HCT116 (cell line): ENCODE results near the gene NINJ2. TPM values are rescaled to one million over a fixed set of nuclear protein-coding genes. Genes with fewer than 3 reads are reported as not detected.

Experiments used
- ATAC-seq: fragments of 200-7000 bp; cut with Tn5 transposase; 2 replicates; pipeline ENCODE4 v1.9.1; 2020; ENCODE audit warnings: mild to moderate bottlenecking, moderate library complexity
- BruUV-seq: library from RNA; stranded (reverse); fragments of 400-500 nt; replicated peaks from 2 replicates; lab custom pipeline; 2021; lab: Mats Ljungman, UMichigan
- CTCF ChIA-PET: fragments of 300-600 bp; sonication (Branson Sonifier 250); formaldehyde crosslinking; loops from one replicate; lab custom pipeline; 2021; ENCODE audit warnings: antibody characterized with exemption; lab: Charles Lee
- POLR2A ChIA-PET: fragments of 300-600, 350-600 bp; sonication (Branson Sonifier 250); formaldehyde crosslinking; loops from one replicate; lab custom pipeline; 2021; ENCODE audit warnings: antibody characterized with exemption; lab: Charles Lee
- RAD21 ChIA-PET, 2 experiments: fragments of 300-600 bp; sonication (Branson Sonifier 250); formaldehyde crosslinking; loops; one replicate each; lab custom pipeline; 2023; ENCODE audit warnings: low total read pairs in 2 of 2; ENCODE audit not compliant: uncharacterized antibody in 2 of 2, unreplicated experiment in 2 of 2, low non-redundant PET in 1 of 2; lab: Charles Lee
- DNase-seq: peaks from one replicate; pipeline ENCODE4 v3.0.0-alpha.2; 2010; ENCODE audit warnings: low read depth, low spot score
- H2AFZ ChIP-seq: fragments of 200-600 bp; shearing (Covaris generic), sonication (generic); 2 replicates; pipeline ENCODE4 v1.6.1; 2017; ENCODE audit warnings: low read depth, mixed run types, mixed read lengths, antibody characterized with exemption, low read length; ENCODE audit not compliant: poor library complexity, severe bottlenecking
- H3K27ac ChIP-seq: 2 replicates; pipeline ENCODE4 v1.5.1; 2012; ENCODE audit warnings: low read depth, low read length
- H3K27me3 ChIP-seq: fragments of 200-600 bp; sonication (generic); 2 replicates; pipeline ENCODE4 v1.6.1; 2016; ENCODE audit warnings: mixed run types, low read length, mixed read lengths; ENCODE audit not compliant: insufficient read depth
- H3K36me3 ChIP-seq, 2 experiments: fragments of 200-500 bp in 1 of 2; fragments of 200-600 bp in 1 of 2; sonication (Bioruptor generic) in 1 of 2; sonication (generic) in 1 of 2; 2 replicates each; pipeline versions ENCODE4 v1.5.1 to v1.6.1; 2014 to 2016; ENCODE audit warnings: low read length in 2 of 2, inconsistent platforms in 1 of 2, mixed read lengths in 1 of 2, mixed run types in 1 of 2; ENCODE audit not compliant: insufficient read depth in 2 of 2, control insufficient read depth in 1 of 2
- H3K4me1 ChIP-seq, 2 experiments: fragments of 200-600 bp in 1 of 2; sonication (generic) in 1 of 2; 2 replicates each; pipeline versions ENCODE4 v1.5.1 to v1.6.1; 2012 to 2017; ENCODE audit warnings: low read length in 2 of 2, inconsistent platforms in 1 of 2, mild to moderate bottlenecking in 1 of 2, mixed read lengths in 1 of 2, mixed run types in 1 of 2, moderate library complexity in 1 of 2; ENCODE audit not compliant: insufficient read depth in 2 of 2, control insufficient read depth in 1 of 2
- H3K4me2 ChIP-seq: fragments of 200-600 bp; sonication (generic); 2 replicates; pipeline ENCODE4 v1.6.1; 2017; ENCODE audit warnings: mixed run types, low read length, mixed read lengths
- H3K4me3 ChIP-seq, 2 experiments: fragments of 200-600 bp in 1 of 2; sonication (generic) in 1 of 2; replicated peaks in 1 of 2; 2 replicates each; pipeline ENCODE4 v1.5.1; 2011 to 2016; ENCODE audit warnings: low read length in 2 of 2, control low read depth in 1 of 2, low read depth in 1 of 2, mild to moderate bottlenecking in 1 of 2, mixed read lengths in 1 of 2, mixed run types in 1 of 2
- H3K79me2 ChIP-seq: fragments of 200-600 bp; sonication (generic); 2 replicates; pipeline ENCODE4 v1.6.1; 2017; ENCODE audit warnings: mild to moderate bottlenecking, mixed run types, low read length, moderate library complexity, mixed read lengths; ENCODE audit not compliant: insufficient read depth
- H3K9ac ChIP-seq: fragments of 200-600 bp; sonication (generic); 2 replicates; pipeline ENCODE4 v1.6.1; 2016; ENCODE audit warnings: low read length, mixed read lengths
- H3K9me2 ChIP-seq: fragments of 200-600 bp; sonication (generic), shearing (Covaris generic); 2 replicates; pipeline ENCODE4 v1.6.1; 2017; ENCODE audit warnings: mixed run types, mild to moderate bottlenecking, moderate library complexity; ENCODE audit not compliant: insufficient read depth
- H3K9me3 ChIP-seq, 2 experiments: fragments of 200-500 bp in 1 of 2; fragments of 200-600 bp in 1 of 2; sonication (Bioruptor generic) in 1 of 2; sonication (generic) in 1 of 2; 2 replicates each; pipeline ENCODE4 v1.6.1; 2014 to 2017; ENCODE audit warnings: low read length in 2 of 2, mixed read lengths in 2 of 2, inconsistent platforms in 1 of 2, low read depth in 1 of 2, mild to moderate bottlenecking in 1 of 2, mixed run types in 1 of 2, moderate library complexity in 1 of 2; ENCODE audit not compliant: control insufficient read depth in 1 of 2, insufficient read depth in 1 of 2
- H4K20me1 ChIP-seq: fragments of 200-600 bp; sonication (generic), shearing (Covaris generic); 2 replicates; pipeline ENCODE4 v1.6.1; 2017; ENCODE audit warnings: mixed run types, mild to moderate bottlenecking, moderate library complexity; ENCODE audit not compliant: insufficient read depth
- EZH2 ChIP-seq: fragments of 200-600 bp; sonication (generic); IDR thresholded peaks from 2 replicates; pipeline ENCODE4 v1.6.1; 2017; ENCODE audit warnings: antibody characterized with exemption, mixed run types
- JUND ChIP-seq: IDR thresholded peaks from 2 replicates; pipeline ENCODE4 v1.6.1; 2012
- MAX ChIP-seq: IDR thresholded peaks from 2 replicates; pipeline ENCODE4 v1.6.1; 2012
- POLR2A ChIP-seq: IDR thresholded peaks from 2 replicates; pipeline ENCODE4 v1.7.0; 2011; ENCODE audit warnings: borderline replicate concordance; ENCODE audit not compliant: insufficient read depth, insufficient read length; ENCODE audit errors: extremely low read depth
- REST ChIP-seq: IDR thresholded peaks from 2 replicates; pipeline ENCODE4 v1.6.1; 2012; ENCODE audit warnings: low read depth
- SIN3A ChIP-seq: IDR thresholded peaks from 2 replicates; pipeline ENCODE4 v1.6.1; 2012; ENCODE audit warnings: low read depth
- SRF ChIP-seq: IDR thresholded peaks from 2 replicates; pipeline ENCODE4 v1.6.1; 2012; ENCODE audit warnings: low read depth
- TCF7L2 ChIP-seq: IDR thresholded peaks from 2 replicates; pipeline ENCODE4 v1.7.0; 2011; ENCODE audit warnings: borderline replicate concordance, inconsistent platforms; ENCODE audit not compliant: insufficient read depth, insufficient read length; ENCODE audit errors: extremely low read depth
- YY1 ChIP-seq: IDR thresholded peaks from 2 replicates; pipeline ENCODE4 v1.6.1; 2011; ENCODE audit warnings: low read length, low read depth, moderate library complexity, mild to moderate bottlenecking; ENCODE audit not compliant: insufficient replicate concordance; ENCODE audit errors: extremely low read depth
- ZNF274 ChIP-seq: fragments of 200-500 bp; sonication (Bioruptor generic); IDR thresholded peaks from 2 replicates; pipeline ENCODE4 v1.6.1; 2014; ENCODE audit warnings: mild to moderate bottlenecking, low read depth, low read length, inconsistent platforms
- intact Hi-C: fragments of 100-400 bp; cut with micrococcal nuclease; formaldehyde crosslinking; loops from 2 replicates; pipeline ENCODE4 v1.10.0; 2022
- total RNA-seq: library from RNA; stranded (reverse); gene quantifications from one replicate; pipeline ENCODE4 v1.2.1, GENCODE V29; 2021; ENCODE audit not compliant: unreplicated experiment
- TF ChIP-seq, protein P1 (sequence below): IDR thresholded peaks from 2 replicates; pipeline ENCODE4 v1.6.1; 2012
- TF ChIP-seq, protein P2 (sequence below): IDR thresholded peaks from 2 replicates; pipeline ENCODE4 v1.6.1; 2011; ENCODE audit warnings: mild to moderate bottlenecking, low read length, moderate library complexity; ENCODE audit not compliant: insufficient replicate concordance; ENCODE audit errors: extremely low read depth

The NINJ2 gene
- total RNA-seq, 1 experiment from 2014 or later: not detected

DNA sequence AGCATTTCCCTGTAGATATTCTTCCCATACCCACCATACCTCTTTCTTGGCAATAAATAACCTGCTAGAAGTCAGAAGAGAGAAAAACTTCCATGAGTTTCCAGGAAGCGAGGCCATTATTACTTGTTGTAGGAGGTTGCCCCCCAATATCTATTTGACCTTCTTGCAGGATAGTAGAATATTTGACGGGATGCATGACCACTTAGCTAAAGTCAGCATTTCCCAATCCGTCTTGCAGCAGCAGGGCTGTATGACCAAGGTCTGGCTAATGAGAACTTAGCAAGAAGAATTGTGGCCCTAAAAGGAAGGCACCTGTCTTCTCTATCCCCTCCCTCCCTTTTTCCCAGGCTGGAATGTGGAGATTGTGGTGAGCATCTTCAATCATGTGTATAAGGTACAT, 51.5 kb downstream of the NINJ2 start:
- ChIA-PET POLR2A (no interaction called here), CTCF (no interaction called here), RAD21 (no interaction called here)
- Histone ChIP-seq H3K4me3 (no peak overlapping the region), H3K36me3 (no peaks in the 10 kb centered on the region), H3K9me3 (no peaks in the 10 kb centered on the region), H3K27me3 (no peaks in the 10 kb centered on the region), H3K79me2 (no peaks in the 10 kb centered on the region), H3K27ac (no peak overlapping the region), H3K4me2 (no peak overlapping the region), H3K9me2 (no peaks in the 10 kb centered on the region), H3K9ac (no peak overlapping the region), H3K4me1 (peaks cover 0 to 8% of the 10 kb centered on the region in 2 experiments; a peak in 2 of 4 replicates), H4K20me1 (no peaks in the 10 kb centered on the region), H2AFZ (no peak overlapping the region)
- ATAC-seq: no peak
- TF ChIP-seq, protein P1, sequence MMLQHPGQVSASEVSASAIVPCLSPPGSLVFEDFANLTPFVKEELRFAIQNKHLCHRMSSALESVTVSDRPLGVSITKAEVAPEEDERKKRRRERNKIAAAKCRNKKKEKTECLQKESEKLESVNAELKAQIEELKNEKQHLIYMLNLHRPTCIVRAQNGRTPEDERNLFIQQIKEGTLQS: no peak
- TF ChIP-seq, protein P2, sequence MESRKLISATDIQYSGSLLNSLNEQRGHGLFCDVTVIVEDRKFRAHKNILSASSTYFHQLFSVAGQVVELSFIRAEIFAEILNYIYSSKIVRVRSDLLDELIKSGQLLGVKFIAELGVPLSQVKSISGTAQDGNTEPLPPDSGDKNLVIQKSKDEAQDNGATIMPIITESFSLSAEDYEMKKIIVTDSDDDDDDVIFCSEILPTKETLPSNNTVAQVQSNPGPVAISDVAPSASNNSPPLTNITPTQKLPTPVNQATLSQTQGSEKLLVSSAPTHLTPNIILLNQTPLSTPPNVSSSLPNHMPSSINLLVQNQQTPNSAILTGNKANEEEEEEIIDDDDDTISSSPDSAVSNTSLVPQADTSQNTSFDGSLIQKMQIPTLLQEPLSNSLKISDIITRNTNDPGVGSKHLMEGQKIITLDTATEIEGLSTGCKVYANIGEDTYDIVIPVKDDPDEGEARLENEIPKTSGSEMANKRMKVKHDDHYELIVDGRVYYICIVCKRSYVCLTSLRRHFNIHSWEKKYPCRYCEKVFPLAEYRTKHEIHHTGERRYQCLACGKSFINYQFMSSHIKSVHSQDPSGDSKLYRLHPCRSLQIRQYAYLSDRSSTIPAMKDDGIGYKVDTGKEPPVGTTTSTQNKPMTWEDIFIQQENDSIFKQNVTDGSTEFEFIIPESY: no peak
- TF ChIP-seq REST (no peak), SIN3A (no peak), TCF7L2 (no peak), JUND (no peak), EZH2 (no peak), SRF (no peak), MAX (no peak), POLR2A (no peak), YY1 (no peak), ZNF274 (no peak)
- intact Hi-C loops: no loop called here
- BruUV-seq: no TSS peak
- DNase-seq: no peak
